Measurements from ENCODE around the gene SLC25A29. TPM values are rescaled to one million over a fixed set of nuclear protein-coding genes. Genes with fewer than 3 reads are reported as not detected.
A peak's percentile ranks its signal among the peaks of the same experiment; 100 is the strongest.

The SLC25A29 gene, protein sequence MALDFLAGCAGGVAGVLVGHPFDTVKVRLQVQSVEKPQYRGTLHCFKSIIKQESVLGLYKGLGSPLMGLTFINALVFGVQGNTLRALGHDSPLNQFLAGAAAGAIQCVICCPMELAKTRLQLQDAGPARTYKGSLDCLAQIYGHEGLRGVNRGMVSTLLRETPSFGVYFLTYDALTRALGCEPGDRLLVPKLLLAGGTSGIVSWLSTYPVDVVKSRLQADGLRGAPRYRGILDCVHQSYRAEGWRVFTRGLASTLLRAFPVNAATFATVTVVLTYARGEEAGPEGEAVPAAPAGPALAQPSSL
- 10 to 100 TPM; 29.7 to 72.2 (median 50.2) TPM for total RNA-seq

DNA sequence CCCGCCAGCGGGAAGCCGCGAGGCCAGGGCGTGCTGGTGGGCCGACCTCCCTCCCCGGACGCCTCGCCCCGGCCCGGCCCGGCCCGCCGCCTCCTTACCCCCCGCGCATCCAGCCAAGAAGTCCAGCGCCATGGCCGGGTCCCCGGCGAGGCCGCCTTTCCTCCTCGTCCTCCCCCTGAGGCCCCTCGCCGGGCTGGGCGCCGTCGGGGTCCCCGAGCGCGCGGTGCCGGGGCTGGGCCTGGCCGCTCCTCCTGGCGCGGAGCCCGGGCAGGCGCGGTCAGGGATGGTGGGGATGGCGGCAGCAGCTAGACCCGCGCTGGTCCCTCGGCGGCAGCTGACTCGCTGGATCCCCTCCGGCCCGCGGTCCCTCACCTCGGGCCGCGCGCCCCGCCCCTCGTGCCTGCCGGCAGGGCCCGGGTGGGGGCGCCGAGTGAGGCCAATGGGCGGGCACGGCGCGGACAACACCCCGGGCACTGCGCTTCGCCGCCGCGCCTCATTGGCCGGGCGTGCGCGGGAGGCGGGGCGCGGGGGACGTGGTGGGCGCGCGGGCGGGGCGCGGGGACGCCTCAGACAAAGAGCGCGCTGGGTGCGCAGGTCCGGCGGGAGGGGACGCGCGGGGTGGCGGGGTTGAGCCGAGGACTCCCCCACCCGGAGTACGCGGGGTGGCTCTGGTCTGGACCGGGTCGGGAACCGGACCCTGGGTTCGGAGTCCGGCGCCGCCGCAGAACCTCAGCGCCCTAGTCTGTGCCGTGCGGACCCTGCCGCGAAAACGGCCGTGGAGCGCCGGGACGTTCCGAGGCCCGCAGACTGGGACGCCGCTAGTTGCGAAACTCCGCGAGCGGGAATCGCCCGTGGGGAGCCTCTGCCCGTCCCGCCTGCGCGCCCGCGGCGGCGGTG, at the start of gene SLC25A29:
TSS of gene SLC25A29 (minus strand) at position 344 of the 897 bp plus-strand sequence. CDS start at position 132, 212 bp downstream.
- DNase-seq (ENCODE audit: low spot score) (peak; percentile 62), ATAC-seq (ENCODE audit: low FRiP score) (peak; percentile 88)
- TF ChIP-seq, protein P1, sequence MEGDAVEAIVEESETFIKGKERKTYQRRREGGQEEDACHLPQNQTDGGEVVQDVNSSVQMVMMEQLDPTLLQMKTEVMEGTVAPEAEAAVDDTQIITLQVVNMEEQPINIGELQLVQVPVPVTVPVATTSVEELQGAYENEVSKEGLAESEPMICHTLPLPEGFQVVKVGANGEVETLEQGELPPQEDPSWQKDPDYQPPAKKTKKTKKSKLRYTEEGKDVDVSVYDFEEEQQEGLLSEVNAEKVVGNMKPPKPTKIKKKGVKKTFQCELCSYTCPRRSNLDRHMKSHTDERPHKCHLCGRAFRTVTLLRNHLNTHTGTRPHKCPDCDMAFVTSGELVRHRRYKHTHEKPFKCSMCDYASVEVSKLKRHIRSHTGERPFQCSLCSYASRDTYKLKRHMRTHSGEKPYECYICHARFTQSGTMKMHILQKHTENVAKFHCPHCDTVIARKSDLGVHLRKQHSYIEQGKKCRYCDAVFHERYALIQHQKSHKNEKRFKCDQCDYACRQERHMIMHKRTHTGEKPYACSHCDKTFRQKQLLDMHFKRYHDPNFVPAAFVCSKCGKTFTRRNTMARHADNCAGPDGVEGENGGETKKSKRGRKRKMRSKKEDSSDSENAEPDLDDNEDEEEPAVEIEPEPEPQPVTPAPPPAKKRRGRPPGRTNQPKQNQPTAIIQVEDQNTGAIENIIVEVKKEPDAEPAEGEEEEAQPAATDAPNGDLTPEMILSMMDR (IDR thresholded peaks at IDR 0.05), result no peak

DNA sequence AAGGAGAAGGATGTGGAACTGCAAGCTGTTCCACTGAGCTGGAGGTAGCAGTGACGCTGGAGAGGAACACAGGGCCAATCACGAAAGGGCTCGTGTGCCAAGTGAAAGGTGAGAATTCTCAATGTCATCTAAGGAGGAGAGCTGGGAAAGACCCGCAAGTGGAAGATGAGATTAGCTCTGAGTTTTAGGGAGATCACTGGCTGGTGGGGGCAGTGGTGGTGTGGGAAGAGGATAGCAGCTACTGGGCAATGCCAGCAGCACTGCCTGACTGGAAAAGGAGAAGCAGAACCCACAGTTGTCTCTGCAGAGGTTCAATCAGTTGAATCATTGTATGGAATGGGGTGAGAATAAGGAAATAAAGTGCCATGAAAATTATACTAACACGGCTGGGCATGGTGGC, 44.7 kb upstream of the SLC25A29 start:
- DNase-seq (ENCODE audit: low spot score) (no peak), ATAC-seq (ENCODE audit: low FRiP score) (no peak)
- TF ChIP-seq, protein P1 (IDR thresholded peaks at IDR 0.05), result no peak

DNA sequence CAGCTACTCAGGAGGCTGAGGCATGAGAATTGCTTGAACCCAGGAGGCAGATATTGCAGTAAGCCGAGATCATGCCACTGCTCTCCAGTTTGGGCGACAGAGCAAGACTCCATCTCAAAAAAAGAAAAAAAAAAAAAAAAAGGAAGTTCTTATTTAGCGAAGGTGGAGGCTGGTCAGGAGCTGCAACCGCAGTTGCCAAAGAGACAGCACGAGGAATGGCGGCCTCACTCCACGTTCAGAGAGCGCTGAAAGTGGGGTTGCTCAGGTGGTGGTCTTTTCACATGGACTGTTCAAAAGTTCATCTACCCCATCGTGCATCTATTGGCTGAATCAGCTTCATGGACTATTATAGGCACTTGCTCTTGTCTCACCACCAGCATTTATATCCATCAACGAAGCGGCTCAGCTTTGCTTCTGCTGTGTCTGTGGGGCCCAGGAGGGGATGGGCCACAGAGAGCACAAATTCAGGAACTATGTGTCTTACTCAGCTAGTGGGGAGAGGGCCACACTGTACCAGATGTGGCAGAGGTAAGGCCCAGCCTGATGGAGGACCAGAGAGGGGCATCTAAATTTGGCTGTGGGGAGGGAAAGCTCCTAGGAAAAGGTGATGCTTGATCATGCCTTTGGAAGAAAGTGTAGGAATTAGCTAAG, 44.2 kb upstream of the SLC25A29 start:
- DNase-seq (ENCODE audit: low spot score), result no peak
- ATAC-seq (ENCODE audit: low FRiP score), result no peak
- TF ChIP-seq, protein P1 (IDR thresholded peaks at IDR 0.05), result no peak

DNA sequence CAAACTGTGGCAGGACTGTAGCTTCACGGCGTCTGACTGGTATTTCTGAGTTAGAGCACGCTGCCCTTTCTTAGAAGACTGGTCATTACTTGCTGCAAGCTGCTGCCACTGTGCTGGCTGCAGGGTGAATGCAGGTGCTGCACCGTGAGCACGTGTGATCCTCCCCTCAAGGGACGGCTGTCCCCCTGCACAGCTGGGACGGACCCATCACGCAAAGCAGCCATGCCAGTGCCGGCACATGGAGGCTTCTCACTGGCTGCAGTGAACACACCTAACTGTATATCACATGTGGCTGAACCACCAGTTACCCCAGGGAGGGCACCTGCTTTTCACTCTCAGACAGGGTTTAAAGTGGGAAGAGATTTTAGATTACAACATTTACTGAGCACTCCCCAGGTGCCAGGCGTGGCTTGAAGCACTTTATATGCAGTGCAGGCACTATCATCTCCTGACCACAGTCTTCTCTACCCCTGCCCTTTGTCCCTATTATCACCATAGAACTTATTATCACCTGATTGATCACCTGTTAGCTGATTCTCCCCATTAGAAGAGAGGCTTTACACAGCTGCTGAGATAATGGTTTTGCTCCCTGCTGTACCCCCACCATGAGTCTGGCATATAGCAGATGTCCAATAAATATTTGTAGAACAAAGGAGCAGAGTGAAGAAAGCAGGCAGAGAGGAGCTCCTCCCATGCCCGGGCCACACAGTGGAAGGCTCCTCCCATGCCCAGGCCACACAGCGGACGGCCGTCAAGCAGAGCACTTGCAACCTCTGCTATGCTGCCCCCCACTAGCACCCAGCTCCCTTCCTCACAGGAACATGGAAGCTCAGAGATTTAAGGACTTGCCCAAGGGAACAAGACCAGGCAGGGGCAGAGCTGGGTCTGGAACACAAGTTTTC, 42.8 kb upstream of the SLC25A29 start:
- ATAC-seq (ENCODE audit: low FRiP score) (no peak), DNase-seq (ENCODE audit: low spot score) (no peak)
- TF ChIP-seq, protein P1 (IDR thresholded peaks at IDR 0.05), result no peak

DNA sequence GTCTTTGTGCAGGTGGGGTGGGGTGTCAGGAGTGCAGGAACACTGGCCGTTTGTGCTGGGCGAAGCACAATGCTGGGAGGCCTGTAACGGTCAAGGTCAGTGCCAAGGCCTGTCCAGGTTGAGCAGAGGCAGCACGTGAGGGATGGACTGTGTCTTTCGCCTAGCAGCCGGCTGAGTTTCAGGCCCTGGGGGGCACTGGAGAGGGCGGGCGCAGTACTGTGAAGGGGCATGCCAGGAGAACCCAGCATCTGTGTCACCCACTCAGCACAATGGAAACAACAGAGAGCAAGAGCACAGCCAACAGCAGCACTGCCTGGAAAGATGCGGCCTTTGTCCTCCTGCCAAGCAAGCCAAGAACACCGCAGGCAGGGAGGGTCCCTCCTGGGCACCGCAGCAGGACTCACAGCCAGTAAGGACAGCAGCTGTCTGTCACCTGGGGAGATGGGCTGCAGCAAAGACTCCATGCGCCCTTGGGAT, 42.0 kb upstream of the SLC25A29 start:
- ATAC-seq (ENCODE audit: low FRiP score), result no peak
- no peak for DNase-seq (ENCODE audit: low spot score)
- TF ChIP-seq, protein P1 (IDR thresholded peaks at IDR 0.05), result no peak
